Endothelial cell of umbilical vein (primary cell): Measurements from ENCODE around the gene STK32A.

Experiments
- EZH2 ChIP-seq: IDR thresholded peaks from 2 replicates; pipeline ENCODE4 v1.6.1; 2012; ENCODE audit warnings: borderline replicate concordance, low read depth, mild to moderate bottlenecking, moderate library complexity, low read length, inconsistent platforms; ENCODE audit not compliant: severe bottlenecking
- POLR2A ChIP-seq: IDR thresholded peaks from 2 replicates; pipeline ENCODE4 v1.6.1; 2012; ENCODE audit warnings: low read depth, mild to moderate bottlenecking, control low read depth, low read length
- TF ChIP-seq, protein P1 (sequence below), 2 donors: IDR thresholded peaks; 1 replicate in 1 of 2; 2 replicates in 1 of 2; pipeline ENCODE4 v1.5.1; 2011; ENCODE audit warnings: low read length in 2 of 2, mild to moderate bottlenecking in 2 of 2, moderate library complexity in 2 of 2, control low read depth in 1 of 2, inconsistent platforms in 1 of 2, low read depth in 1 of 2; ENCODE audit not compliant: insufficient read depth in 1 of 2; ENCODE audit errors: extremely low read depth in 1 of 2

- no peak for TF ChIP-seq POLR2A
- TF ChIP-seq, protein P1, sequence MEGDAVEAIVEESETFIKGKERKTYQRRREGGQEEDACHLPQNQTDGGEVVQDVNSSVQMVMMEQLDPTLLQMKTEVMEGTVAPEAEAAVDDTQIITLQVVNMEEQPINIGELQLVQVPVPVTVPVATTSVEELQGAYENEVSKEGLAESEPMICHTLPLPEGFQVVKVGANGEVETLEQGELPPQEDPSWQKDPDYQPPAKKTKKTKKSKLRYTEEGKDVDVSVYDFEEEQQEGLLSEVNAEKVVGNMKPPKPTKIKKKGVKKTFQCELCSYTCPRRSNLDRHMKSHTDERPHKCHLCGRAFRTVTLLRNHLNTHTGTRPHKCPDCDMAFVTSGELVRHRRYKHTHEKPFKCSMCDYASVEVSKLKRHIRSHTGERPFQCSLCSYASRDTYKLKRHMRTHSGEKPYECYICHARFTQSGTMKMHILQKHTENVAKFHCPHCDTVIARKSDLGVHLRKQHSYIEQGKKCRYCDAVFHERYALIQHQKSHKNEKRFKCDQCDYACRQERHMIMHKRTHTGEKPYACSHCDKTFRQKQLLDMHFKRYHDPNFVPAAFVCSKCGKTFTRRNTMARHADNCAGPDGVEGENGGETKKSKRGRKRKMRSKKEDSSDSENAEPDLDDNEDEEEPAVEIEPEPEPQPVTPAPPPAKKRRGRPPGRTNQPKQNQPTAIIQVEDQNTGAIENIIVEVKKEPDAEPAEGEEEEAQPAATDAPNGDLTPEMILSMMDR (IDR thresholded peaks at IDR 0.05; ENCODE audit: extremely low read depth in 1 of 2, insufficient read depth in 1 of 2, low read depth in 1 of 2, low read length in 2 of 2): no peak
- TF ChIP-seq EZH2: no peak
These were observed 161.4 kb downstream of the STK32A start for GRCh38 chr5:147396070-147396823.
